HG03442 (cell line): ENCODE measurements around the gene PLD1.
"Not testable (repeated sequence)": the region's sequence is repeated elsewhere in the genome, so short reads cannot be mapped to it uniquely, and the experiment has no call there.

Source experiments
- ATAC-seq: cut with Tn5 transposase; IDR thresholded peaks from one replicate; pipeline ENCODE4 v1.9.1; 2021; ENCODE audit warnings: mild to moderate bottlenecking, moderate library complexity; ENCODE audit not compliant: unreplicated experiment

The PLD1 gene

DNA sequence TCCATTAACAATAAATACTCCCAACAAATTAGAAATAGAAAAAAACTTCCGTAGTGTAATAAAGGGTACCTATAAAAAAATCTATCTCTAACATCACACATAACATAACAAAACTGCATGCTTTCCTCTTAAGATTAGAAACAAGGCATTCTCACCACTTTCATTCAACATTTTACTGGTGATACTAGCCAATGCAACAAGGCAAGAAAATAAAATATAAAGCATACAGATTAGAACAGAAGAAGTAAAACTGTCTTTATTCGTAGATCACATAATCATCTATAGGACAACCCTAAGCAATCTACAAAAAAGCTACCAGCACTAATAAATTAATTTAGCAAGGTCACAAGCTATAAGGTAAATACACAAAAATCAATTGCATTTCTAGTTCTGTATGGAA lies 107.1 kb downstream of the PLD1 start:
- no peak for ATAC-seq

GRCh38 chr3:171700653-171701052 lies 109.6 kb downstream of the PLD1 start:
- no peak for ATAC-seq

DNA sequence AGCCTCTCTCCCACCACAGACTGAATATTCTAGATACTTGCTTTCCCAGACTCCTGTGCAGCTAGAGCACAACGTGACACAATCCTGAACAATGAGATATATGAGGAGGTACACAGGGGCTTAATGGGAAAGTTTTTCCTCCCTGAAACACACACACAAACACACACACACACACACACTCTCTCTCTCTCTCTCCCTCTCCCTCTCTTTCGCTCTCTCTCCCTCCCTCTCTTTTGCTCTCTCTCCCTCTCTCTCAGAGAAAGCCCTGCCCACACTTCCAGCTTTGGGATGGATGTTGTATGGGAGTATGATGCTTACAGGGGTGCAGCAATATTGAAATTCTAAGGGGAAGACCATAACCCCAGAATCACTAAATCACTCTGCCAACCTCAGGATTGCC lies 110.1 kb downstream of the PLD1 start:
- ATAC-seq = no peak

DNA sequence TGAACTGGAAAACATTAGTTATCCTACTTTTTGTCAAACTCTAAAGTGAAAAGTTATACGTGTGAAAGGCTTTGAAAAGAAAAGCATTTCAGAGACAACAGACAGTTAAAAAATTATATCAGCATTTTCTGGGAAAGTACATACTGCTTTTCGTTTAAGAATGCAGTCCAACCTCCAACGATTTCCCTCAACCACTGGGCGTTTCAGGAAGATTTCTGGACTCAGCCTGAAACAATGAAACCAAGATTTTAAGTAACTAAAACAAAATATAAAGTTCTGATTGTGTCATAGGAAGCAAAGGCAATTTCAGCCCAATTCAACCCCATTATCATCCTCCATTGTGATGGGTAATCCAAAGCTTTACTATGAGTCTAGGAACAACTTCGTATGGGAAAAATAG lies 110.7 kb downstream of the PLD1 start:
- ATAC-seq = no peak

DNA sequence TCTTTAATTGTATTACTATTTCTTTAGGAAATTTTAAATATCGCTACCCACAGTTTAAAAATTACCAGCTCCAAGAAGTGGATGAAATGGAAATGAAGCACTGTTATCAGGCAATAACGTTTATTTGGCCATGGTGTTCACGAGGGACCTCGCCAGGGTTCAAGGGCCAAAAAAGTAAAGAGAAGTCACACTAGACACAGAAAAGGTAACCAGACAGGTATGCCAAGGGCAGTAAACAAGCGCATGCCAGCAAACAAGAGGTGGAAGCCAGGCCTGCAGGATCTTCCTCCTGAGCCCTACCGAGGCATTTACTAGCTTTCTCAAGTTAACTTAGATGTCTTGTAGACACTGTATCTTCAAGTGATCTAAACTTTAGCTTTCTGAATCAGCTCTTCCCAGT lies 113.5 kb downstream of the PLD1 start:
- ATAC-seq = no peak

DNA sequence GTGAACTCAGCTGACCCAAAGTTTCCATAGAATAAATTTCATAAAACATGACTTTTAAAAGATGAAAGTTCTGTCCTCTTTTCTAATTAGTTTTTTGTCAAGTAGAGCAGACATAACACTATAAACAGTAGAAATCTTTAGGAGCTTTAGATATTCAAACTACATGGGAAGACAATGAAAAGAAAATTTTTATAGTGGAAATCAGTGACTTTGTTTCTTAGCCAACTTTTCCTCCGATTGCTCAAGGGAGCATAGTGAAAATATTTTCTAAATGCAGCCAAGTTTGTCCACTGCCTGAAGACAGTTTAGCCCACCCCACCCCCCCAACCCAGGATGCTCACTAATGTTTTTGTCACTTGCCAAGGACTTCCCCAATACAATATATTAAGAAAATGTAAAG lies 114.9 kb downstream of the PLD1 start:
- ATAC-seq = no peak

DNA sequence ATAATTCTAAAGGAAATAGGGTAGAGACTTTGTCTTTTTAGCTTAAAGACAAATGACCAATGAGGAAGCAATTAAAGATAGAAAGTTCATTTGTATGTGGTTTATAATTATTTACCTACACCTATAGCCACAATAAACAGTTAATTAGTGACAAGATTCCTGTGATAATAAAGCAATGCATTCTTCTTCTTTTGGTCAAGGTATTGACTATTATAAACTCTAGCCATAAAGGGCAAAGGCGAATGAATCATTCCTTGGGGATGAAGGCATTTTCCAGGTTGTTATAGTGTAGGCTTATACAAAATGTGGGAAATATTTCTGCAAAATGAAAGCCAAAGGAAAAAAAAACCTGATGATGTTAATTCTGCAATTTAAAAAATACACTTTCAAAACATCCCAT lies 115.4 kb downstream of the PLD1 start:
- ATAC-seq = no peak

- ATAC-seq = not testable (repeated sequence)
Measured at GRCh38 chr3:171692551-171692950, 117.7 kb downstream of the PLD1 start.

DNA sequence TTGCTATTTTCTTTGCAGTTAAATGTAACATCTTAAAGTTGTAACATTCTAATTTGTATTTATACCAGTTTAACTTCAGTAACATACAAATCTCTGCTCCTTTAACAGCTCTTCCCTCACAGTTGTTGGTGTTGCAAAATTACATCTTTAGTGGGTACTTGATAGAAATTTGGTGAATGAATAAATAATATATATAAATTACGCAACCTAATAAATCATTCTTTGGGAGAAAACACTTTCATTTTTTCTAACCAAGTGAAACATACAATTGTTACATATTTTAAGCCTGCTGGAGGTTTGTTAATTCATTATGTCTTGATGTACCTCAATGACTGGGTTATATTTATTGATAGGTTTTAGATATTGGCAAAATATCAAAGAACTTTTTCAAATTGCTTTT lies 118.8 kb downstream of the PLD1 start:
- ATAC-seq = no peak

- no peak for ATAC-seq
Measured at GRCh38 chr3:171690281-171690680, 120.0 kb downstream of the PLD1 start.

GRCh38 chr3:171688593-171688992 lies 121.7 kb downstream of the PLD1 start:
- no peak for ATAC-seq

- no peak for ATAC-seq
Measured at GRCh38 chr3:171688002-171688401, 122.3 kb downstream of the PLD1 start.

DNA sequence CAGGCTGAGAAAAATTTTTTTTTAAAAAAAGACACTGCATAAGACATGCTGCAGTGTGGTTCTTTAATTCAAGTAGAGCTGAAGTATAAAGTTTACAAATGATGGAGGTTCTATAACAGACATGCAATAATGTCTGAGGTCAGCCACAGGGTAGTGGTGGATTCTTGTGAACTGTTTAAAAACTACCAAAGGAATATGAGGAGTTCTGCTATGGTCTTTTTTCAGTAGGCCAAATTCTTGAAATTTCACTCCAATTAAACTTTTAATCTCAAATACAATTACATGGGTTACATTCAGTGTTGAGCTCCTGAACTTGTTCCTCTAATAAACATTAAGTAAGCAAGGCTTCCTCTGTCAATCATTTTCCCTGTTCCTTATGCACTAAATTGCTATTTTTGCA lies 122.7 kb downstream of the PLD1 start:
- no peak for ATAC-seq

DNA sequence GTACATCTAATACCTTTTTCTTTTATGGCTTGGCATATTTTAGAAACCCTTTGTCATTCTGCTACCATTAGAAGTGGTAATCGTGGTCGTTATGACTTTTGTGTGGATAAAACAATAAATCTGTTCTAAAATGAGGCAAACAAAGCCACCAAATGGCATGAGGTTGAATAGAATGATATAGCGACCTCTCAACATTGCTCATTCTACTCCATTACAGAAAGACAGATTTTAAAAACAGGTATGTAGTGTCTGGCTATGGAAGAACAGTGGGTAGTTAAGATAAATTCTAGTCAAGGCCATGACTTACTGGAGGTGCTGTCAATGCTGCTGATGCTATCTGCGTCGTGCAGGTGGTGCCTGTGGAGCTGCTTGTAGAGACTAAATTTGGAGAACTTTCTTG lies 123.2 kb downstream of the PLD1 start:
- no peak for ATAC-seq

GRCh38 chr3:171685116-171685895 lies 125.0 kb downstream of the PLD1 start:
- no peak for ATAC-seq

DNA sequence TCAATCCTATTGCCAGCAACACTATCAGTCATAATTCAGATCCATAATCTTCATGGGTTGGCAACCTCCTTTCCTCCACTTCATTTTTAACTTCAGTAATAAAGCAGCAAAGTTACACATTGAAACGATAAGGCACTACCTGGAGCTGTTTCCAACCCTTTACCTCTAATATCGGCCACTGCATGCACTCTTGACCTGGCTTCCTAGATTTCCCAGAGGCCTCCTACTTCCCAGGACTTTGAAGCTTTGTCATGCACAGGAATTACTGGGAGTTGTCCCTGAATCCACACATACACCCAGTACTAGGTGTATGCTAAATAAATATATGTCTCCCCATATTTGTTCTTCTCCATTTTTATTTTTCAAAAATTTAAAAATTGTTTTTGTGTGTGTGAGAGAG lies 126.1 kb downstream of the PLD1 start:
- no peak for ATAC-seq

- ATAC-seq = no peak
Measured at GRCh38 chr3:171682743-171683142, 127.5 kb downstream of the PLD1 start.

DNA sequence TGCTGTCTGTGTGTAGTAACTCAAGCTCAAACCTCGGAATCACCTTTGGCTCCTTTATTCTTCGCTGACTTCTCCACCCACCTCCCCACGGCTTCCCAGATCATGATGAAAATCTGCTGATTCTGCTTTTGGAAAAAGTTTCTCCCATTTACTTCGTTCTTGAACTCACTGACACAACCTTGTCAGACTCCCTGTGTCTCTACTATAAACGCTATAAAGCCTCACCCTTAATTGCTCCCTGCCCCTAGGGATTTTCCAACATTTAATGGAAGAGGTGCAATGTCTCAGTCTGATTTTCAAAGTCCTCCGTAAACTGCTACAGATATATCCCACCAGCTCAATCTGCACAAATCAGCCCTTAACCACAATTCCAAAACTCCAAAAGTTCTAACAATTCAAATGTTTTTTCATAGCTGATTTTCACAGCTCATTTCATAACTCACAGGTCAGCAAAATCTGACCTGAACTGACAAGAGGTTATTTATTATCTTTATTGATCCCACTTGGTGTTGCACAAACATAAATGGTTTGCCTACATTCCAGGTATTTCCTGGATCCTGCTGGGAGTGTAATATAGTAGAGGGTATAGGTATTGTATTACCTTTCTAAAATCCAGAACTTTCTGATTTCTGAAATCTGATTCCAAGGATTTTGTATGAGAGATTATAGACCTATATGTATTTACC lies 129.4 kb downstream of the PLD1 start:
- ATAC-seq = no peak

- no peak for ATAC-seq
Measured at GRCh38 chr3:171678971-171679492, 131.3 kb downstream of the PLD1 start.

DNA sequence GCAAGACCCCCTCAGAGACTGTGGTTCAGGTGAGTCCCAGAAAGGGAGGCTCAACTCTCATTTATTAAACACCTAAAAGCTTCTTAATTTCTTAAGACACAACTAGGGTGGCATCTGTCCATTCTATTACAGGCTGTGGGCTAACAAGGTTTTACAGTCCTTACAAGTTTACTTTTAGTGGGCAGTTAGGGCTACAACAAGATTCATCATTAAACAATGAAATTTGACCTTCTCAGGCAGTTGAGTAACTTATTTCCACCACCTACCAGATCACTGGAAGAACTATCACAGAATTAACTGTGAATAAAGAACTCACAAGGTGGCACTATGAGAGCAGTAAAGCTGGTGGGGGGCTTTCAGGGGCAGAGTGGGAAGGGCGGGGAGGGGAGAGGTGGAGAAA lies 132.6 kb downstream of the PLD1 start:
- ATAC-seq = no peak

DNA sequence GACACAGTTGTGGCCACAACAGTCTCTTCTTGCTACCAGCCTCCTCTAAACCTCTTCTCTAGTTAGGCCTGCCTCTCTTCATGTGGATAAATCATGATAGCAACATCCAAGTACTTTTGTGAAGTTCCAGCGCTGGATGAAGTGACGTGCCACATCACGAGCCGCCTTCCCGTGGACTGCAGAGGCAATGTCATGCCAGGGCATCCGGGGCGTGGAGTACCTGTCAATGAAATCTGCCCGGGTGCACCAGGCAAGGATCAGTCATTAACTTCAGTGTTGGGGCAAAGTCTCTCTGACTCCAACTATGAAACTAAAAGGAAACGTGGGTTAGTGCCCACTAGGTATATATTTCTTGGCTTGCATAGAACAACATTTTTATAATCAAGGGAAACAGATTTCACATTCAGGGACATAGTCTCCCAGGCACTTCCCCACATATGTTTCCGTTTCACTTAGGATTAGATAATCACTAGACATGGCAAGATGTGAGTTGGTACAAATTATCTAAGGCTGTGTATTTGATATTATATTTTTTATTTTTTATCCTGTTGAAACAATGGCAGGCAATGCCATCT lies 133.6 kb downstream of the PLD1 start:
- no peak for ATAC-seq

- no peak for ATAC-seq
Measured at GRCh38 chr3:171673951-171674350, 136.3 kb downstream of the PLD1 start.
